RCC 7860 (cell line): Measurements from ENCODE around the gene FBLN5.

Experiments
- DNase-seq: peaks from one replicate; pipeline ENCODE4 v3.0.0-alpha.2; 2015; ENCODE audit warnings: low spot score
- FAIRE-seq: peaks from 2 replicates; lab custom pipeline; 2012; peaks lifted over from hg19 to GRCh38; lab: Jason Lieb, UNC

The FBLN5 gene

DNA sequence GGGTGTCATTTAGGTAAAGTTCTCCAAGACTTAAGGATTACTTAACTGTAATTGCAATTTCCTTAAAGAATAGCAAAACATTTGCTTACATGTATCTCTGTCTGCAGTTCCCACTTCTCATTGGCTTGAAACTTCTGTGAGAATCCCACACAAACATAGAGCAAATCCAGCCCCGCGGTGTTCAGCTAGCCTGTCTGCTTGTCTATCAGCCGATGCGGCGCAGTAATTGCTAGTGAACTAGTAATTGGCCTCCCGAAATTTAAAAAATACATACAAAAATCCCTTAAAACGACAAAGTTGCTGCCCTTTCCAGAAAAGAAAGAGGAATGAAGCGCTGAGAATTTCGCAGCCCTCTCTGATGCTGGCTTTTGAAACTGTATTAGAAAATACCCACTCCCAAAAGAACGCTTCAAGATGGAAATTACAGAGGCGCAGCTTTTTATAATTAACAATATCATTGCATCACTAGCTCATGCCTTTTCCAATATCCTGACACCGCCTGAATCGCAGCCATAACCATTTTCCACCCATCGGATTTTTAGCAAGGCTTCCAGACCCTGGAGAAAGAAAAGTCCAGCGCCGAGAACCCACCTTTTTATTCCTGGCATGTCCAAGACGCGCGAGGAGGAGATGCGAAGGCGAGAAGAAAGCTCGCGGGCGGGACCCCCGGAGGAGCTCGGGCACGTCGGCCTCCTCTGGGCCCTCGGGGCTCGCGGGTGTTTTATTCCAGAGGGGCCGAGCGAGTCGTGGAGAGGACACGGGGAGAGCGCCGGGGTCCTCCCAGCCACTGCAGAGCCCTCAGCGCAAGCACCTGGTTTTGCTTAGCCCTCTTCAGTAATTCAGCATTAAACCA lies 646 bp downstream of the FBLN5 start:
- DNase-seq, result no peak
- FAIRE-seq, result no peak

DNA sequence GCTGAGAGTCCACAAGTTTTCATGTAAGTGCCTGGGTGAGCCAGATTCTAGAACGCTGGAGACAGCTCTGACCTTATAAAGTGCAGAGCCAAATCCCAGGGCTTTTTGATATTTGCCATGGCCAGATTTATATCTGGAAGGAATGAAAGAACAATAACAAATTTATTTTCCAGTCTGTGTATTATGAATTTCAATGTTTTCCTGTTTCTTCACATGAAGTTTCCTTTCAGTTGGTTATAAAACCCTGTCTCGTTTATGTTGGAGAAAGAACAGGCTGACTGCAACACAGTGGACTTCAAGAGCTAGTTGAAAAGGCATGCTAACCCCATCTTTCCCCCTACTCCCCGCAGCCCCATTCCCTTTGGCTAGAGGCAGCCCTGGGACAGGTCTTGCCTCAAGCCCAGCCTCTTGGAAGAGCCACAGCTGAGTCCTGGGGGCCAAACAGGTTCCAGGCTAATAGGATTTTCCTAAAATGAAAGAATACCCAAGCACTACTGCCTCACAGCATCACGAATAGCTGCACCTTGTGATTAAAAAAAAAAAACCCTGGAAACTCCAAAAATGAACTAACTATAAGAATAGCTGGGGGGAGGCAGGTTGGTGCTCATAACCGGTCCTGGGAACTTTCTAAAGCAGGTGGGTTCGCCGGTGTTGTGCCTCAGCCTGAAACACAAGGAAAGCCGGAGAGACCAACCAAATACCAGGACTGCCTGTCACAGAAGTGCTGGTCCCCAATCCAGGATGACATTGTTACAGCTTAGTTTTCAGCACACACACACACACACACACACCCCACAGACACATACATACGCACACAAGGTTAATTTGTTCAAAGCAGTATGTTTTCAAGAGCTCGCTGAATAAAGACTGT lies 1.5 kb downstream of the FBLN5 start:
- DNase-seq (no peak), FAIRE-seq (no peak)

DNA sequence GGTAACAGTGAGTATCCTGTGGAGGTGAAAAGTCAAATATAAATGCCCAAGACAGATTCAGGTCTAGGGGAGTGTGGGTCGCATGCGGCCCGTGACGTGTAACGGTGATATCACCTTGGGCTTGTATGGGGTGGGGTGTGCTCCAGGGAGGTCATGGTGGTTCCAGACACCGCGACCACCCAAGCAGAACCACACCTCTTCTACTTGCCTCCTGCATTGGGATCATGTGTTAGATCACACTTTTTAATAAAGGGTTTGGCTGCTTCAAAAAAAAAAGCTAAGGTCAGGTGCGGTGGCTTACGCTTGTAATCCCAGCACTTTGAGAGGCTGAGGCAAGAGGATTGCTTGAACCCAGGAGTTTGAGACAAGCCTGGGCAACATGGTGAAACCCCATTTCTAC lies 4.5 kb downstream of the FBLN5 start:
- no peak for DNase-seq
- no peak for FAIRE-seq

DNA sequence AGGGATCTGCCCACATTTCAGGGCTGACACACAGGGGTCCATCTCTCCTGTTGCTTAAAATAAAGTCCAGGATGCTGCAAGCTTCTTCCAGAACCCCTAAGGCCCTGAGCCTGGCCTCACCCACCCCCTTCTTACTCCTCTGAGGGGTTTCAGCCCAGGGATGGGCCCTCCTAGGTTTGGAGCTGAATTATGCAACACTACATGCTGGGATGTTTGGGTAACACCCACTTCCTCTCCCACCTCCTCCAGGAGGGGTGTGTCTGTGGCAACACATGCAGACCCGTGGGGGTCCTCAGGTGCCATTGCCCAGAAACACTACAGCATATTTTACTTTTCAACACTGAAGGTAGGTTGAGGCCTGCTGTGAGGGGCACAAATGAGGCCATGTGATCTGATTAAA lies 5.4 kb downstream of the FBLN5 start:
- DNase-seq (no peak), FAIRE-seq (no peak)

DNA sequence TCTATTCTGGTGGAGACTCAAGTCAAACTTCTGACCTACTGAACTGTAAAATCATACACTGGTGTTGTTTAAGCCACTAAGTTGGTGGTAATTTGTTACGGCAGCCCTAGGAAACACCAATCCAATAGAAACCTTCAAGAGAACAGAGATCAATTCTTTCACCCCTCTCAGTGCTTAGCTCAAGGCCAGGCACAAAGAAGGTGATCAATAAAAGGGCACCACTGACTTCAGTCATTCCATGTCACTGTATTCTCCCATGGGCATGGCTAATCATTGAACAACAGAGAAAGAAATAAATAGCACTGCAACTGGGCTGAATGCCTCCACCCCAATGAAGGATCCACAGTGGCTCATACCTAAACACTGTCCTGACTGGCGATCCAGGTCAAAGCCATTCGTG lies 7.3 kb downstream of the FBLN5 start:
- FAIRE-seq (no peak), DNase-seq (no peak)

DNA sequence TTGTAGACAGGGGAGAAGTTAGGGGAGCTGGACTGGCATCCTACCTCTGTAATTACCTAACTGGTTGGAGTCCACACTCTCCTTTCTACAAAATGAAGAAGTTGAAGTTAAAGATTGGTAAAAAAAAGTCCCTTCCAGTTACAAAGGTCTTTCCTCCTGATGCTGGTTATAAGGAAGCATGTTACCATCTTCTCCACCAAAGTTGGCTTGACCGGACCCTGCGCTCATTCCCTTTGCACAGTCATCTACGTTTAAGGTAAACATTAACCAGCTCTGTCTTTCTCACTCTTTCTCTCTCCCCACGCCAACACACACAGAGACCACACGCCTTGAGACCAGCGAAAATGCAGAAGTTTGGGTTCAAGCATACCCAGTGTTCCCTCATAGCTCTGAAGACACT lies 11.9 kb downstream of the FBLN5 start:
- no peak for FAIRE-seq
- no peak for DNase-seq

DNA sequence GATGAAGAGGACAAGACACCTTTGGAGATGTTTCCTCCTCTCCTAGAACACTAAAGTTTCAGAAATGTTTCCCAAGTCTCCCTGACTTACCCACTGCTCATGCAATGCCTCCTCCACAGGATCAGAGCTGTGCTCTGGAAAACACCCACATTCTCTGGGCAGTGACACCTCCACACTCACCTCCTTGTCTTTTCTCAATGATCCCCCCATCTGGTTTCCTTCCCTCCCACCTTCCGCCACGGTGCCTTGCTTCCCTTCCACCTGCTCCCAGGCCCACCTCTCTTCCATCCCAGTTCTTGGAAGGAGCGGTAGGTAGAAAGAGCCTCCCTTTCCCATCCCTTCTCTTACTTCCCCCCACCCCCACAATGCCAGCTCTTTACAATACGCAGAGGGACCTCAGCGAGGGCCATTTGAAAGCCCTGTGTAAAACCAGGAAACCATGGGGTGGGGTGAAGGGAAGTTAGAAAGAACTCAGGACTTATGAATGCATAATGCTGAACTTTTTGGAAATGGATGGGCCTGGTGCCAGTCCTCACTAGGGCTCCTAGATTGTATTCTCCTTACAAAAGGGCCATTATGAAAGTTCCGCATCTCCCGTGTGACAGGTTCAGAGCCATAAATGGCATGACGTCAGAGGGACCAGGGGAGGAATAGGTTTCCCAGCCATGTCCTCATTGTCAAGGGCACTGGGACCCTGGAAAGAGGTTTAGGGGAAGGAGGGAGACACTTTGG lies 12.8 kb downstream of the FBLN5 start:
- DNase-seq (no peak), FAIRE-seq (no peak)

DNA sequence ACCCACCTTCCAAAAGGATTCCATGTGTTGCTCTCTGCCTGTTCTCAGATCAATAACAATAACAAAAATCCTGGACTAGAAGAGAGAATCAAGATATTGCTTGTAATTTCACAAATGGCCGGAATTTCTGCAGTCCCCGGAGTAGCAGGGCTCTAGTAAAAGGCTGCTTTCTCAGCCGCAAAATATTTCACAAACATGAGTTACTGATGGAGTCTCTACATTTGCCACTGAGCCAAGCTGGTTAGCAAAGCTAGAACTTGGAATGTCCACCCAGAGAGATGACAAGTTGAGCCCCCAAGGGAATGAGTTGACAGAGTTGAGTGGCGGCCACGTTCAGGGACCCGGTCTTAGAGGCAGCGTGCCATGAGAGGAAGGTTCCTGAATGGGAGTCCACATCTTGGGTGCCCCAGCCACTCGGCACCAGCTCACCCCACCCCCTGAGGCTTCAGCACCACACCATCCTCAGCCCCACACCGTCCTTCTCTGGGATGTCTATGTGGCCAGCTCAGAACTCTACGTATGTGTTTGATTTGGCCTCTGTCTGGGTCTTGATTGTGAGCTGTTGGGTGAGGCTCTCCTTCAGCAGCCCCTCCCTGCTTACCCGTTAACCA lies 15.9 kb downstream of the FBLN5 start:
- FAIRE-seq (no peak), DNase-seq (no peak)

DNA sequence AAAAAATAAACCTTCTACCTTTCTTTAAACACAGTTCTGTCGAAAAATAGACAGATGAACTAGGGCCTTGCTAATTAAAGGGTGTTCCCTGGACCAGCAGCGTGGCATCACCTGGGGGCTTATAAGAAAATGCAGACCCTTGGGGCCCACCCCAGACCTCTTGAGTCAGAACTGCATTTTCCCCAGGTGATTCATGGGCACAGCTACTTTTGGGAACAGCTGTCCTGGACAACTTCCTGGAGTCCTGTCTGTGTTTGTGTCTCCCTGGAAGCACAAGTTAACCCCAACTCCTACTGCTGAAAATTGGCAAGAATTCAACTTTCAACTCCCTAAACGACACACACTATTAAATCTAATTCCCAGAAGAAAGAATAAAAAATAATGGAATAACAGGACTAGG lies 17.8 kb downstream of the FBLN5 start:
- FAIRE-seq (no peak), DNase-seq (no peak)

DNA sequence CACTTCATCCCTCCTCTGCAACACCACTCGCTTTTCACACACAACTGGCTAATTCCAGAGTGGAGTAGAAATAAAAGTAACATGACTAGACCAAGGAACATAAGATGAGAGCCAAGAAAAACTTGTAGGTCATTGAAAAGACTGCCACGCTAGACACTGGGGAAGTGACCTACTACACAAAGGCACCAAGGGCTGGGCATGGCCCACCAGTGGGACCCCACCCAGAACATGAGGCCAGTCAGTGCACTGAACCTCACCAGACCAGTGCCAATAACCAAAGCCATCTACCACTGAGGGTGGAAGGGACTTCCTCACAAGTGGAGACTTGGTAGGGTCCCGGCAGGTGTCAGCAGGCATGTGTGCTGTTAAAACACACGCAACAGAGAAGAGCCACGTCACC lies 19.7 kb downstream of the FBLN5 start:
- FAIRE-seq, result no peak

DNA sequence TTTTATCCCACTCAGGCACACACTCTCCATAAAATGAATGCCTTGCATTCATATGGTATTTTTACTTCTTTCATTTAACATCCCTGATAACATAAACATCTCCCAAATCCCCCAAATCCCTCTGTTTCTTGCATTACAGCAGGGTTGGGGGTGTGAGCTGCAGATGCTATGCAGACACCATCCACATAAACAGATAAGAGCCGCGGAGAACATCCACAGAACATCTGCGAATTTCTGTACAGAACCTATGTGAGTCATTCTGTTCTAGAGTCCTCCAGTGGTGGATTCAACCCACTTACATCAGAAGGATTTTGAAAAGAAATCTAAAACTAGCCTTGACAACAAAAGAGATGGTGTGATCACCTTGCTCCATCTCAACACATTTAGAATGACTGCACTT lies 20.3 kb downstream of the FBLN5 start:
- FAIRE-seq (no peak), DNase-seq (no peak)

More for the DNA sequence above, 19.7 kb downstream of the FBLN5 start:
- no peak for DNase-seq

DNA sequence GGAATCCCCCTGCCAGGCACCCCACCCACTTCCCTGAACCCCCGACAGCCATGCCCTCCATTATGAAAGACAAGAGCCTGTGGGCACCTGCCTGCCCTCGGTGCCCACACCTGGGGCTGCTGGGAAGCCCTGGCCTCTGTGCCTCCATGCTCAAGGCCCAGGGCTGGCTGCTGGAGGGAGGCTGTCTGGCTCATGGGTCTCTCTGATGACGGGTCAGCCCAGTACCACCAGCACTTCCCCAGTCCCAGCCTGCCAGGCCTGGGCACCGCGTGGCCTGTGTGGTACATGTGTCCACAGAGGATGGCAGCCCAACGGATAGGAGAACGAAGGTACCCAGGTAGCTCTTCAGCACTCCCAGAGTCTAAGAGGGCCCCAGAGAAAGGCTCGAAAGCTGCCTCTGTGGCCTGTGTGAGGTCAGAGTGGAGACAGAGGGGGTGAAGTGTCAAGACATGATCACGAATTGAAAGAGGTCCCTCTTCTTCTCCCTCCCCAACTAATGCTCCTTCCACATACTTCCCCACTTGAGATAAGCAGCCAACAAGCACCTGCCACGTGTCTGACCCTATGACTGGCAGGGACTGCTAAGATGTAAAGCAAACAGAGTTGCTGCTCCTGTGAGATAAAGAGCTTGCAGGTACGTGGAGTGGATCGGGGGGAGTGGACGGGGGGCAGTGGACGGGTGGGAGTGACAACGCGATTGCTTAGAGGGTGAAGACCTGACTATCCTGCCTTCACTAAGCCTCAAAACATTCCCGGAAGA lies 21.2 kb downstream of the FBLN5 start:
- FAIRE-seq (no peak), DNase-seq (no peak)

DNA sequence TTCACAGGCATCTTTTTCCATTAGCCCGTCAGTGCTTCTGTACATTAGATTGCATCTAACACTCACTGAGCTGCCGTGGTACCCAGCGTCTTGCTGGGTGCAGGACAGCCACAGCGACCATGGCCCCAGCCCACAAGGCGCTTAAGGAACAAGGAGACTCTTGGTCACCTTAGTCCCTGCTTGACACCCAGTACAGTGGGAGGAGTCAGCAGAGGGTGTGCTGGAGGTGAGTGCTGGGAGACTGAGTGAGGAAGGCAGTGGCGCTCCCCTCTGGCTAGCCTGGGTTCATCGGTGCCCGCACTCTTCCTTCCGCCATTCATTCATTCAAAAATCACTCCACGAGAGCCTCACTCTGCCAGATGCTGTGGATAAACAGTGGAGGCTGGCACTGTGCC lies 21.8 kb downstream of the FBLN5 start:
- DNase-seq (no peak), FAIRE-seq (no peak)

DNA sequence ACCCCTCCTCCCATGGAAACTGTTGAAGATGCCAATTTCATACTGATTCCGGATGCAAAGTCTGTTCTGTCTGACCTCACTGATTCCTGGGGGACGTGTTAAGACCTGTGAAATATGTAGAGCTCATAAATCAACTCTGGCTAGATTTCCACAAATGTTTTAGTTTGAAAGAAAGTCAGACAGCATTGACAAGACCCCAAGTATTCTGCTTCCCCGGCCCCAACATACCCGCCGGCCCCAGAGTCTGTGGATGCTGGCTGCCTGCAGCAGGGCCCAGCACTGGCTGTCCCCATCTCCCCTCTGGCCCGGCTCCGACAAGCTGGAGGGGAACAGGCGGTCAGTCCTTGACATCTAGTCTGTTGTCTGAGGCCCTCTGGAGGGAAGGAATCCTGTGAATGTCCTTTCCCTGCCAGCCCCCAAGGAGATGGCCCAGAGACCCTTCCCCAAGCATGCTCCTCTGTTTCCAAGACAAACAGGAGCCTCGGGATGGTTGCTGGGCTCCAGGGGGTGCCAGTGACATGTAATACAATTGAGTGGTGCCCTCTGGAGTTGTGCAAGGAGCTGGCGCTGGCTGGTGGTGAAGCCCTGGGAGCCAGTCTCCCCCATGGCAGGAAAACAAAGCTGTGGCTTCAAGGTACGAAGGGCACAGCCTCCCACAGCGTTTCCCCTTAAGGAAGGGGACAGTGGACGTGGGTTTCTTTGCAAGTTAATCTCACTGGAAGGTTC lies 22.3 kb downstream of the FBLN5 start:
- DNase-seq (no peak), FAIRE-seq (no peak)

DNA sequence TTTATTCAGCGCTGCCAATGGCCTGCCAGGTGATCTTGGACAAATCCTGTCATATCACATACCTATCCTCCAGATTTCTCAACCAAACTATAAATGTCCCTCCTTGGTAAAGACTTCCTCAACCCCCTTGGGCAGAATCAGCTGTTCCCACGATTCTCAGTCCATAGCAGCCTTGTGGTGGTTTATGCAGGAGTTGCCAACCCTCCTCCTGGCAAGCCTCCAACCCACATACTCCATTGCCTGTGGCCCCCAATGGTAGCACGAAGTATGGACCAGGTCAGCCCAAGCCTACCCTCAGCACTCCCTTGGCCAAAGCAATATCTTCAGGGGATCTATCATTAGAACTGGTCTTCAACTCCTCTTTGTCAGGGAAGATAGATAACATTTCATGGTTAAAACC lies 27.0 kb downstream of the FBLN5 start:
- DNase-seq, result no peak
- no peak for FAIRE-seq

DNA sequence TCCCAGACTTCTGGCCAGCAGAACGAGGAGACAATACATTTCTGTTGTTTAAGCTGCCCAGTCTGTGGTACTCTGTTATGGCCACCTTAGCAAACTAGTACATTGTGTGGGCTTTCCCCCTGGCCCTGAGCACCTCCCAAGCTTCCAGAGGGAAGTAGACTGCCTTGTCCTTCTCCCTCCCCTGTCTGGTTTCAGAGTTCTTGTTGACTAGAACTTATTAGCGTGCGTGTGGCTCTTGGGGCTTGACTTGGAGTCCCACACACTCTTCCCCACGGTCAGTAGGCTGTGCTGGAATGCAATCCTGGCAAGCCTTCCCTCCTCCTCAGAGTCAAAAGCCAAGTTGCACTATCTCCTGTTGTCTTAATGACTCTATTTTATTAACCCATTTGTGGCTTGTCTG lies 27.7 kb downstream of the FBLN5 start:
- FAIRE-seq (no peak), DNase-seq (no peak)

DNA sequence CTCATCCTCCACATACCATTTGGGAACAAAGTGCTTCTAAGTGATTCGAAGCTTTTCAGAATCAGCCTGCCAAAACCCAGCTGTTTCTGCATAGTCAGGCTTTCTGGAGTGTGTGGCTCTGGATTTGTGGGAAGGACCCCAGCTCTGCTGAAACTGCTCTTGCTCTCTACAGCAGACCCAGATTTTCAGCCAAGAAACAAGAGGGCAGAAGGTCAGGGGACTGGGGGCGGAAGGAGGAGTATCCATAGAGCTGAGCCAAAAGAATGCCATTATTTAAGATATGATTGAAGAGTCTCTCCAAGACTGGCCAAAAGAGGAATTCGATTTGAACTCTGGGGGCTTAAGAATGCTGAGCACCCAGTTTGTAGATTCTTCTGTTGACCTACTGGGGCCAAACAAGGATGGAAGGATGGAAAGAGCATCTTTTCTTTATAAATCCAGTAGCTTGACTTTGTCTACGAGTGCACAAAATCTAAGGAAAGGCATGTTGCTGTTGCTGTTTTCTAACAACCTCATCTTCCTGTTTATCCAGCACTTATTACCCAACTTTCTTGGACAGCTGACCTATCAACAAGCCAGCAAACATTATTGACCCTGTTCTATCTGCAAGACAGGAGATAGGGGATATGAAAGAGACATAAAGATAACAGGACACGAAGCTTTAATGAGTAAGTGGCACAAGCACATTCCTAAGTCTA lies 29.2 kb downstream of the FBLN5 start:
- no peak for DNase-seq
- no peak for FAIRE-seq

DNA sequence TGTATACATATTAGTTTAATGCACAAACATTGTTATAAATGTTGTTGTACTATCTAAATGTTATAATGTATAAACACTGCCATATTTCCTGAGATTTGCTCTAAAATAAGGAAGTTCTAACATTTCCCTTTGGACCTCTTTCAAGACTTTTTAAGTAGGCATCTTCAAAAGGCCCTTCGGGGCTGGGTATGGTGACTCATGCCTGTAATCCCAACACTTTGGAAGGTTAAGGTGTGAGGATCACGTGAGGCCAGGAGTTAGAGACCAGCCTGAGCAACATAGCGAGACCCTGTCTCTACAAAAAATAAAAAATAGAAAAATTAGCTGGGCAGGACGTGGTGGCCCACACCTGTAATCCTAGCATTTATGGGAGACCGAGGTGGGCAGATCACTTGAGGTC lies 35.5 kb downstream of the FBLN5 start:
- FAIRE-seq (no peak), DNase-seq (no peak)

DNA sequence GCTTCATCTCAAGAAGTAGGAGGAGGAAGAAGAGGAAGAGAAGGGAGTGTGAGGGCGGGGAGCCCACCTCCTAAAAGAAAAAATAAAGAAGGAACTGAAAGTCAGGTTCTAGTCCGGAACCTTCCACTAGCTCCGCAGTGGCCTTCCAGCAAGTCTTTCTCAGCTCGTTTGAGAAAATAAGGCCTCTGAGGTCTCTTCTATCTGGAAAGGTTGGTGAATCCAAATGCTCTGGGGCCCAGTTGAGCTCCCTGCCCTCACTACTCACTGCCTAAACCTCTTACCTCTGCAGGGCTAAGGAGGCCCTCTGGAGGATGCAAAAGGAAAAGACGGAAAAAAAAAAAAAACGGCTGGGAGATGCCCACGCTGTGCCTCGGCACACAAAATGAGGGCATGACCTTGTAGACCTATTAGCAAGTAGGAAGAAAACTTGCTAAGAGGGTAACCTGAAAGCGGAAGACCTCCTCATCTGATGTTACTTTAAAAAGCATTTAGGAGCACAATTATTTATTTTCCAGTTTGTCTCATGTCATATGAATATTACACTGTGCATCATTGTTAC lies 35.9 kb downstream of the FBLN5 start:
- FAIRE-seq (no peak), DNase-seq (no peak)
